Esophagus muscularis mucosa (tissue), 3 donors: ENCODE measurements around the gene EFHC1.

ENCODE experiments used
- POLR2A ChIP-seq: fragments of 450-650 bp; IDR thresholded peaks from one replicate; pipeline ENCODE4 v1.6.1; 2017; ENCODE audit warnings: antibody characterized with exemption, moderate library complexity, mild to moderate bottlenecking, low read depth
- POLR2AphosphoS5 ChIP-seq, 2 donors: sonication (generic); formaldehyde crosslinking; IDR thresholded peaks; one replicate each; pipeline ENCODE4 v1.6.1; 2017; ENCODE audit warnings: antibody characterized with exemption in 2 of 2
- TF ChIP-seq, protein P1 (sequence below), 3 experiments: fragments of 200-600 bp in 2 of 3; fragments of 450-650 bp in 1 of 3; sonication (generic) in 2 of 3; IDR thresholded peaks; one replicate each; pipeline ENCODE4 v1.5.1; 2017 to 2019; ENCODE audit warnings: antibody characterized with exemption in 3 of 3, mild to moderate bottlenecking in 2 of 3, moderate library complexity in 1 of 3

DNA sequence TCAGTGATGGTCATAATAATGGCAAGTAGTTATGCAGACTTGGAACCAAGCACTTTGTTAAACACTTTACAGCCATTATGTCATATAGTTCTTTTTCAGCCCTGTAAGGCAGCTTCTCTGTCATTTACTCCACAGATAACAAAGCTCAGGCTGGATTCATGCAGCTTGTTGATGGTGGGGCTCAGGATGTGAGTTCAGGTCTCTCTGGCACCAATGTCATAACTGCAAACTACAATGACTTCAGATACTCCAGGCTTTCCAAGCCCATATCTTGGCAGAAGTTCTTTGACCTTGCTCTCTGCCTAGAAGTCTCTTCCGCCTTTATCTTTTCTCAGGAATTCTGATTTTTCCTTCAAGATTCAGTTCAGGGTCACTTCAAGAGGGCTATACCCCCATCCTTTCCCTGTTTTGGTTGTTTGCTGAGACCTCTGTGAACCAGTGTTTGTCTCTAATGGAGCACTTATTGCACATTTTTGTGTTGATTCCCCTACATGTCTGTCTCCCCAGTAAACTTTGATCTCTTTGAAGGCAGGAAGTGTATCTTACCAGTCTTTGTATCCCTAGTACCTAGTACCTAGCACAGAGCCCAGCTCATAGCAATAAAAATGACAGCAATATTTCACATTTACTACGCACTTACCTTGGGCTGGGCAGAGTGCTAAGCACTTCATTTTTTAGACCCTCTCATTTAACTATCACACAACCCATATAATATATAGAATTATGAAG lies 19.7 kb upstream of the EFHC1 start:
- TF ChIP-seq, protein P1, sequence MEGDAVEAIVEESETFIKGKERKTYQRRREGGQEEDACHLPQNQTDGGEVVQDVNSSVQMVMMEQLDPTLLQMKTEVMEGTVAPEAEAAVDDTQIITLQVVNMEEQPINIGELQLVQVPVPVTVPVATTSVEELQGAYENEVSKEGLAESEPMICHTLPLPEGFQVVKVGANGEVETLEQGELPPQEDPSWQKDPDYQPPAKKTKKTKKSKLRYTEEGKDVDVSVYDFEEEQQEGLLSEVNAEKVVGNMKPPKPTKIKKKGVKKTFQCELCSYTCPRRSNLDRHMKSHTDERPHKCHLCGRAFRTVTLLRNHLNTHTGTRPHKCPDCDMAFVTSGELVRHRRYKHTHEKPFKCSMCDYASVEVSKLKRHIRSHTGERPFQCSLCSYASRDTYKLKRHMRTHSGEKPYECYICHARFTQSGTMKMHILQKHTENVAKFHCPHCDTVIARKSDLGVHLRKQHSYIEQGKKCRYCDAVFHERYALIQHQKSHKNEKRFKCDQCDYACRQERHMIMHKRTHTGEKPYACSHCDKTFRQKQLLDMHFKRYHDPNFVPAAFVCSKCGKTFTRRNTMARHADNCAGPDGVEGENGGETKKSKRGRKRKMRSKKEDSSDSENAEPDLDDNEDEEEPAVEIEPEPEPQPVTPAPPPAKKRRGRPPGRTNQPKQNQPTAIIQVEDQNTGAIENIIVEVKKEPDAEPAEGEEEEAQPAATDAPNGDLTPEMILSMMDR (IDR thresholded peaks at IDR 0.05), result no peak
- TF ChIP-seq POLR2A (no peak), POLR2AphosphoS5 (IDR thresholded peaks at IDR 0.05) (no peak)
